ENCODE data around the gene TNFRSF8. TPM values are rescaled to one million over a fixed set of nuclear protein-coding genes. Genes with fewer than 3 reads are reported as not detected.

Gene TNFRSF8
- total and polyA plus RNA-seq, 9 of the 15 experiments (the other 6 are each of a cell fraction or from before 2014, with no cell fraction given): 3.5 to 38.4 (median 17.1) TPM

- TF ChIP-seq STAT6 (CRISPR knock-in tag; IDR thresholded peaks at IDR 0.05) (no peak), HLTF (IDR thresholded peaks at IDR 0.05) (no peak), ZNF408 (CRISPR knock-in tag; IDR thresholded peaks at IDR 0.05; ENCODE audit: low read depth) (no peak), ELF2 (CRISPR knock-in tag; IDR thresholded peaks at IDR 0.05) (no peak), KDM1A (IDR thresholded peaks at IDR 0.05) (peak in 1 of 2 experiments; percentile 65; a peak in 2 of 4 replicates), MTA1 (IDR thresholded peaks at IDR 0.05; ENCODE audit: borderline replicate concordance) (0 out of 2 replicates have a peak, but pooled peaks have one; percentile 19), GABPB1 (CRISPR knock-in tag; IDR thresholded peaks at IDR 0.05) (no peak), SUPT5H (IDR thresholded peaks at IDR 0.05) (no peak; the same call in 1 of the 2 replicates), FOXK2 (conservative IDR thresholded peaks at IDR 0.05 in 1 of 2, IDR thresholded peaks at IDR 0.05 in 1 of 2; ENCODE audit: low read depth in 2 of 2) (no peak), GTF2A2 (tag; IDR thresholded peaks at IDR 0.05) (no peak), LCOR (CRISPR knock-in tag; IDR thresholded peaks at IDR 0.05) (no peak), NFRKB (IDR thresholded peaks at IDR 0.05; ENCODE audit: low read depth) (no peak), CTBP1 (IDR thresholded peaks at IDR 0.05; ENCODE audit: borderline replicate concordance) (peak; percentile 5; the same call in 1 of the 2 replicates), ZNF778 (CRISPR knock-in tag; IDR thresholded peaks at IDR 0.05) (no peak), ZZZ3 (IDR thresholded peaks at IDR 0.05) (no peak), E2F6 (IDR thresholded peaks at IDR 0.05; ENCODE audit: borderline replicate concordance in 1 of 2, extremely low read depth in 1 of 2, insufficient read depth in 1 of 2, insufficient read length in 1 of 2, low read depth in 1 of 2, low read length in 1 of 2, poor library complexity in 1 of 2, severe bottlenecking in 1 of 2) (no peak), NCOA1 (IDR thresholded peaks at IDR 0.05; ENCODE audit: low read depth) (no peak), RBM25 (IDR thresholded peaks at IDR 0.05; ENCODE audit: low read depth, low read length, severe bottlenecking) (peak; percentile 91), ZNF311 (CRISPR knock-in tag; IDR thresholded peaks at IDR 0.05) (no peak), IRF2 (CRISPR knock-in tag; IDR thresholded peaks at IDR 0.05) (no peak), ZNF347 (CRISPR knock-in tag; IDR thresholded peaks at IDR 0.05; ENCODE audit: low read depth) (no peak), ARID2 (IDR thresholded peaks at IDR 0.05) (no peak), MNT (conservative IDR thresholded peaks at IDR 0.05) (no peak)
Observed at GRCh38 chr1:12183095-12183794, 120.1 kb downstream of the TNFRSF8 start (continued).
